Left colon (tissue), 2 donors: ENCODE results near the gene RIPK3. TPM values are rescaled to one million over a fixed set of nuclear protein-coding genes. Genes with fewer than 3 reads are reported as not detected.
"Not testable (repeated sequence)": the region's sequence is repeated elsewhere in the genome, so short reads cannot be mapped to it uniquely, and the experiment has no call there.

Experiments
- ATAC-seq: fragments of 200-7000 bp; cut with Tn5 transposase; one replicate; pipeline ENCODE4 v1.9.1; 2020; ENCODE audit warnings: mild to moderate bottlenecking, moderate library complexity
- DNase-seq, 2 donors: peaks; one replicate each; pipeline ENCODE4 v3.0.0-alpha.2; 2020
- intact Hi-C, 2 donors: fragments of 100-400 bp; cut with DNase I in 1 of 2; cut with micrococcal nuclease in 1 of 2; formaldehyde crosslinking; loops; one replicate each; pipeline versions ENCODE4 v1.11.2 to v1.14.0; 2022; cut with DNase I, micrococcal nuclease
- long read RNA-seq: library from polyadenylated mRNA; unstranded; transcript quantifications from one replicate; pipeline ENCODE4 v2.0.0, GENCODE V29; 2021
- total RNA-seq, 2 donors: library from RNA; stranded (reverse); fragmentation: NEBNext Ultra II Directional; extraction: Animal tissue kit (Norgen Biotek cat#: 25700); gene quantifications; one replicate each; pipeline ENCODE4 v1.2.1, GENCODE V29; 2021
- donor health status: DM: no; HTN: no; CAD: no.
- donor health status: DM: yes; HTN: yes; CAD: no.

The RIPK3 gene
- 10 to 100 TPM; 56.6 to 67.9 TPM for total RNA-seq
- long read RNA-seq, transcript RIPK3-201 (10 exons, 1,930 nt): major isoform, 61 of 84 reads
- long read RNA-seq, partial matches to known transcripts: 15 of 84 reads
- long read RNA-seq, other reads (novel, unspliced or antisense): 7 of 84 reads

- DNase-seq: peak; percentile 88 to 89
- peak; percentile 88 for ATAC-seq
- intact Hi-C loops: loop anchor here in 1 of 2 donors (10.0 kb wide), 1 partner anchor 95 kb away; no protein-coding TSS in a partner anchor
Observed at GRCh38 chr14:24339284-24340151, at the start of gene RIPK3. TSS of gene RIPK3 (minus strand) at chr14:24339991. CDS start at chr14:24339826, 165 bp downstream.

- intact Hi-C loops: no loop called here
Observed at GRCh38 chr14:24389226-24389848, 49.5 kb upstream of the RIPK3 start.

GRCh38 chr14:24388474-24389179 is 48.8 kb upstream of the RIPK3 start:
- no peak for DNase-seq
- no peak for ATAC-seq

More at GRCh38 chr14:24389226-24389848, 49.5 kb upstream of the RIPK3 start:
- ATAC-seq: no peak
- DNase-seq: no peak

GRCh38 chr14:24387579-24387978 is 47.8 kb upstream of the RIPK3 start:
- ATAC-seq, intact Hi-C loops, DNase-seq: not testable (repeated sequence)

More at GRCh38 chr14:24388474-24389179, 48.8 kb upstream of the RIPK3 start:
- intact Hi-C loops: no loop called here

GRCh38 chr14:24387009-24387345 is 47.2 kb upstream of the RIPK3 start:
- ATAC-seq (no peak), DNase-seq (no peak)
- intact Hi-C loops: no loop called here

GRCh38 chr14:24385524-24385923 is 45.7 kb upstream of the RIPK3 start:
- no peak for ATAC-seq
- no peak for DNase-seq
- intact Hi-C loops: no loop called here

GRCh38 chr14:24384169-24384568 is 44.4 kb upstream of the RIPK3 start:
- no peak for DNase-seq
- ATAC-seq: no peak
- intact Hi-C loops: no loop called here

GRCh38 chr14:24382064-24382371 is 42.2 kb upstream of the RIPK3 start:
- intact Hi-C loops: no loop called here
- no peak for DNase-seq
- no peak for ATAC-seq

- ATAC-seq (no peak), DNase-seq (no peak)
- intact Hi-C loops: no loop called here
Observed at GRCh38 chr14:24381363-24382063, 41.7 kb upstream of the RIPK3 start.

GRCh38 chr14:24379907-24380730 is 40.3 kb upstream of the RIPK3 start:
- intact Hi-C loops: no loop called here
- DNase-seq (no peak), ATAC-seq (peak; percentile 39)

- DNase-seq (no peak), ATAC-seq (no peak)
- intact Hi-C loops: no loop called here
Observed at GRCh38 chr14:24378981-24379906, 39.5 kb upstream of the RIPK3 start.

GRCh38 chr14:24378327-24378726 is 38.5 kb upstream of the RIPK3 start:
- ATAC-seq: no peak
- intact Hi-C loops: no loop called here
- DNase-seq: no peak

- DNase-seq (peak in 1 of 2 donors; percentile 24), ATAC-seq (peak; percentile 75)
- intact Hi-C loops: no loop called here
Observed at GRCh38 chr14:24377657-24378056, 37.9 kb upstream of the RIPK3 start.

GRCh38 chr14:24377126-24377525 is 37.3 kb upstream of the RIPK3 start:
- no peak for ATAC-seq
- no peak for DNase-seq
- intact Hi-C loops: no loop called here

GRCh38 chr14:24376448-24377070 is 36.8 kb upstream of the RIPK3 start:
- intact Hi-C loops: no loop called here
- ATAC-seq: no peak
- DNase-seq: no peak

GRCh38 chr14:24372701-24373416 is 33.1 kb upstream of the RIPK3 start:
- DNase-seq (no peak), ATAC-seq (no peak)
- intact Hi-C loops: no loop called here
